ENCODE data around the gene PDE1C. TPM values are rescaled to one million over a fixed set of nuclear protein-coding genes. Genes with fewer than 3 reads are reported as not detected.

The PDE1C gene
- total RNA-seq, 2 donors from 2014 or later, result 47.8 to 51.3 TPM

GRCh38 chr7:32051128-32051527 lies 19.1 kb downstream of the PDE1C start:
- intact Hi-C loops (cut with DNase I), result no loop called here

GRCh38 chr7:32049599-32049998 lies 20.6 kb downstream of the PDE1C start:
- no peak for DNase-seq (ENCODE audit: low spot score)
- intact Hi-C loops (cut with DNase I), result no loop called here

More at GRCh38 chr7:32051128-32051527, 19.1 kb downstream of the PDE1C start:
- no peak for DNase-seq (ENCODE audit: low spot score)

- intact Hi-C loops (cut with DNase I), result no loop called here
- no peak for DNase-seq (ENCODE audit: low spot score)
Observed at GRCh38 chr7:32048970-32049491, 21.2 kb downstream of the PDE1C start.

- intact Hi-C loops (cut with DNase I), result no loop called here
- DNase-seq (ENCODE audit: low spot score), result no peak
Observed at GRCh38 chr7:32047801-32048200, 22.4 kb downstream of the PDE1C start.

GRCh38 chr7:32047075-32047474 lies 23.1 kb downstream of the PDE1C start:
- intact Hi-C loops (cut with DNase I), result no loop called here
- no peak for DNase-seq (ENCODE audit: low spot score)

GRCh38 chr7:32045228-32045627 lies 25.0 kb downstream of the PDE1C start:
- no peak for DNase-seq (ENCODE audit: low spot score)
- intact Hi-C loops (cut with DNase I), result no loop called here

- no peak for DNase-seq (ENCODE audit: low spot score)
- intact Hi-C loops (cut with DNase I), result no loop called here
Observed at GRCh38 chr7:32044739-32045138, 25.5 kb downstream of the PDE1C start.

GRCh38 chr7:32043688-32044087 lies 26.5 kb downstream of the PDE1C start:
- no peak for DNase-seq (ENCODE audit: low spot score)
- intact Hi-C loops (cut with DNase I), result no loop called here

GRCh38 chr7:32042900-32043299 lies 27.3 kb downstream of the PDE1C start:
- intact Hi-C loops (cut with DNase I), result no loop called here
- no peak for DNase-seq (ENCODE audit: low spot score)

GRCh38 chr7:32039000-32039756 lies 31.0 kb downstream of the PDE1C start:
- DNase-seq (ENCODE audit: low spot score), result no peak
- intact Hi-C loops (cut with DNase I), result no loop called here

GRCh38 chr7:32037650-32038198 lies 32.5 kb downstream of the PDE1C start:
- intact Hi-C loops (cut with DNase I), result no loop called here
- DNase-seq (ENCODE audit: low spot score), result no peak

- no peak for DNase-seq (ENCODE audit: low spot score)
- intact Hi-C loops (cut with DNase I), result no loop called here
Observed at GRCh38 chr7:32036557-32036956, 33.6 kb downstream of the PDE1C start.

- no peak for DNase-seq (ENCODE audit: low spot score)
- intact Hi-C loops (cut with DNase I), result no loop called here
Observed at GRCh38 chr7:32034052-32034451, 36.2 kb downstream of the PDE1C start.

- intact Hi-C loops (cut with DNase I), result no loop called here
- DNase-seq (ENCODE audit: low spot score), result no peak
Observed at GRCh38 chr7:32033006-32033405, 37.2 kb downstream of the PDE1C start.

- DNase-seq (ENCODE audit: low spot score), result no peak
- intact Hi-C loops (cut with DNase I), result no loop called here
Observed at GRCh38 chr7:32032211-32032610, 38.0 kb downstream of the PDE1C start.

GRCh38 chr7:32030904-32031692 lies 39.1 kb downstream of the PDE1C start:
- intact Hi-C loops (cut with DNase I), result no loop called here
- no peak for DNase-seq (ENCODE audit: low spot score)

GRCh38 chr7:32026083-32026425 lies 44.2 kb downstream of the PDE1C start:
- intact Hi-C loops (cut with DNase I), result no loop called here

GRCh38 chr7:32025381-32026082 lies 44.7 kb downstream of the PDE1C start:
- intact Hi-C loops (cut with DNase I), result no loop called here

More at GRCh38 chr7:32026083-32026425, 44.2 kb downstream of the PDE1C start:
- no peak for DNase-seq (ENCODE audit: low spot score)

GRCh38 chr7:32023376-32023775 lies 46.8 kb downstream of the PDE1C start:
- no peak for DNase-seq (ENCODE audit: low spot score)
- intact Hi-C loops (cut with DNase I), result no loop called here

More at GRCh38 chr7:32025381-32026082, 44.7 kb downstream of the PDE1C start:
- DNase-seq (ENCODE audit: low spot score), result no peak

- intact Hi-C loops (cut with DNase I), result no loop called here
- DNase-seq (ENCODE audit: low spot score), result no peak
Observed at GRCh38 chr7:32022966-32023365, 47.2 kb downstream of the PDE1C start.

Data from posterior vena cava (tissue), 2 donors.